Measurements from ENCODE around the gene HSPA8.

DNA sequence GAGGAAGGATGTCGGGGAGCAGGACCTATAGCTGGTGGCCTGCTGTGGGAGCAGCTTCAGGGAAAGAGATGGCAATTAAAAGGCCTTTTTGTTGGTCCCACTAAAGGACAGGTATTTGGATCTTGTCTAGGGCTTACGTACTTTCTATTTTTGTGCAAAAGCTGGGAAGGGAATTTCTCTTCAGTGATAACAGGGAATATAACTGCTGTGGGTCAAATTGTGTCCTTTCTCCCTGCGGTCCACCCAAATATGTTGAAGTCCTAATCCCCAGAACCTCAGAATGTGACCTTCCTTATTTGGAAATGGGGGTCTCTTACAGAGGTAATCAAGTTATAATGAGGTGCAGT is 14.0 kb downstream of the HSPA8 start:
- TF ChIP-seq POLR2A (IDR thresholded peaks at IDR 0.05), result no peak
- TF ChIP-seq, protein P1, sequence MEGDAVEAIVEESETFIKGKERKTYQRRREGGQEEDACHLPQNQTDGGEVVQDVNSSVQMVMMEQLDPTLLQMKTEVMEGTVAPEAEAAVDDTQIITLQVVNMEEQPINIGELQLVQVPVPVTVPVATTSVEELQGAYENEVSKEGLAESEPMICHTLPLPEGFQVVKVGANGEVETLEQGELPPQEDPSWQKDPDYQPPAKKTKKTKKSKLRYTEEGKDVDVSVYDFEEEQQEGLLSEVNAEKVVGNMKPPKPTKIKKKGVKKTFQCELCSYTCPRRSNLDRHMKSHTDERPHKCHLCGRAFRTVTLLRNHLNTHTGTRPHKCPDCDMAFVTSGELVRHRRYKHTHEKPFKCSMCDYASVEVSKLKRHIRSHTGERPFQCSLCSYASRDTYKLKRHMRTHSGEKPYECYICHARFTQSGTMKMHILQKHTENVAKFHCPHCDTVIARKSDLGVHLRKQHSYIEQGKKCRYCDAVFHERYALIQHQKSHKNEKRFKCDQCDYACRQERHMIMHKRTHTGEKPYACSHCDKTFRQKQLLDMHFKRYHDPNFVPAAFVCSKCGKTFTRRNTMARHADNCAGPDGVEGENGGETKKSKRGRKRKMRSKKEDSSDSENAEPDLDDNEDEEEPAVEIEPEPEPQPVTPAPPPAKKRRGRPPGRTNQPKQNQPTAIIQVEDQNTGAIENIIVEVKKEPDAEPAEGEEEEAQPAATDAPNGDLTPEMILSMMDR (IDR thresholded peaks at IDR 0.05), result no peak

Data from heart left ventricle (tissue), 13 donors.